Stomach (tissue), 9 donors: ENCODE data around the gene PPP1R14C. TPM values are rescaled to one million over a fixed set of nuclear protein-coding genes. Genes with fewer than 3 reads are reported as not detected.

Experiments used
- DNase-seq, 2 donors: peaks; one replicate each; pipeline versions ENCODE4 v3.0.0 to v3.0.0-alpha.2; 2013 to 2019
- H3K27ac ChIP-seq, 5 donors: fragments of 200-600 bp in 4 of 5; sonication (generic) in 4 of 5; one replicate each; pipeline ENCODE4 v1.5.1; 2013 to 2019; ENCODE audit warnings: mild to moderate bottlenecking in 1 of 5, moderate library complexity in 1 of 5
- H3K27me3 ChIP-seq, 3 donors: fragments of 200-600 bp; sonication (generic); one replicate each; pipeline ENCODE4 v1.5.1; 2017 to 2019; ENCODE audit warnings: mixed run types in 1 of 3
- H3K36me3 ChIP-seq, 4 donors: fragments of 200-600 bp; sonication (generic); 1 replicate in 3 of 4; 2 replicates in 1 of 4; pipeline ENCODE4 v1.5.1; 2016 to 2019
- H3K4me1 ChIP-seq, 4 donors: fragments of 200-600 bp; sonication (generic); one replicate each; pipeline ENCODE4 v1.5.1; 2016 to 2019
- H3K4me3 ChIP-seq, 4 donors: fragments of 200-600 bp; sonication (generic) in 3 of 4; one replicate each; pipeline ENCODE4 v1.5.1; 2016 to 2019; ENCODE audit warnings: mild to moderate bottlenecking in 1 of 4
- H3K9me3 ChIP-seq, 4 donors: fragments of 200-600 bp; sonication (generic); one replicate each; pipeline ENCODE4 v1.5.1; 2016 to 2019
- EP300 ChIP-seq: sonication (generic); formaldehyde crosslinking; IDR thresholded peaks from one replicate; pipeline ENCODE4 v1.6.1; 2017; ENCODE audit warnings: antibody characterized with exemption
- POLR2A ChIP-seq, 4 donors: fragments of 450-650 bp; IDR thresholded peaks; one replicate each; pipeline ENCODE4 v1.6.1; 2016; ENCODE audit warnings: antibody characterized with exemption in 4 of 4, control low read depth in 2 of 4, mild to moderate bottlenecking in 1 of 4, moderate library complexity in 1 of 4
- POLR2AphosphoS5 ChIP-seq, 3 donors: sonication (generic); formaldehyde crosslinking; IDR thresholded peaks; one replicate each; pipeline ENCODE4 v1.6.1; 2016; ENCODE audit warnings: antibody characterized with exemption in 3 of 3
- WGBS, 5 donors: extraction: QIAGEN DNeasy Blood & Tissue Kit in 3 of 5; methylation state at CpG; one replicate each; pipeline versions ENCODE4 v1.1.5 to v1.1.7; 2013 to 2018; 5-methylcytosine and 5-hydroxymethylcytosine counted together
- intact Hi-C: fragments of 100-400 bp; cut with DNase I; formaldehyde crosslinking; loops from one replicate; pipeline ENCODE4 v1.15.1; 2023; ENCODE audit warnings: low total_unique reads
- polyA plus RNA-seq, 3 donors: library from polyadenylated mRNA; stranded (reverse); fragments of 200-250 nt; gene quantifications; one replicate each; pipeline ENCODE4 v1.2.3, GENCODE V29; 2013
- total RNA-seq, 5 donors: library from RNA; depleted of rRNA; stranded (reverse); fragments of >200 nt; gene quantifications; one replicate each; pipeline versions ENCODE4 v1.1.0 to v1.2.3, GENCODE V29; 2014 to 2016
- TF ChIP-seq, protein P1 (sequence below), 7 experiments: fragments of 450-650 bp in 4 of 7; fragments of 200-600 bp in 3 of 7; sonication (generic) in 3 of 7; IDR thresholded peaks; one replicate each; pipeline ENCODE4 v1.5.1; 2016 to 2019; ENCODE audit warnings: antibody characterized with exemption in 7 of 7, control low read depth in 2 of 7, mild to moderate bottlenecking in 1 of 7
- donor health status: healthy with polysubstance abuse.
- donor health status: Bipolar disorder and iron deficiency.
- donor health status: healthy.

The PPP1R14C gene
- total and polyA plus RNA-seq, 8 donors = 0.25 to 13.8 (median 4.1) TPM; not detected in 3

DNA sequence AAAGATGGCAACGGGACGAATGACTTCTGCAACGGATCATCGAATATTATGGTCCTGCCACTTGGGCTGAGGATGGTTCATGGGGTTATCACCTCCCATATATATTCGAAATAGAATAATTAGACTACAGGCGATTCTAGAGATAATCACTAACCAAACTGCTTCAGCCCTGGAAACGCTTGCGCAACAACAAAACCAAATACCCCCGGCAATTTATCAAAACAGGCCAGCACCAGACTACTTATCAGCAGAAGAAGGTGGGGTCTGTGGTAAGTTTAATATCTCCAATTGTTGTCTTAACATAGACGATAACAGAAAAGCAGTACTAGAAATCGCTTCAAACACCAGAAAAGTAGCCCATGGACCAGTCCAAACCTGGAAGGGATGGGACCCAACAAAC, 42.9 kb upstream of the PPP1R14C start:
- H3K4me1 ChIP-seq = no peaks in the 10 kb centered on the region
- WGBS, 5 donors = 57 to 78% (median 77%) methylated on average over 11 of the region's 11 CpGs
- intact Hi-C loops = no loop called here
- H3K9me3 ChIP-seq = no peaks in the 10 kb centered on the region
- H3K27ac ChIP-seq = no peak overlapping the region
- H3K27me3 ChIP-seq = peaks cover 0 to 28% (median 0%) of the 10 kb centered on the region in 3 donors
- TF ChIP-seq POLR2A (IDR thresholded peaks at IDR 0.05) = no peak
- no peak for TF ChIP-seq EP300
- TF ChIP-seq POLR2AphosphoS5 (IDR thresholded peaks at IDR 0.05) = no peak
- TF ChIP-seq, protein P1, sequence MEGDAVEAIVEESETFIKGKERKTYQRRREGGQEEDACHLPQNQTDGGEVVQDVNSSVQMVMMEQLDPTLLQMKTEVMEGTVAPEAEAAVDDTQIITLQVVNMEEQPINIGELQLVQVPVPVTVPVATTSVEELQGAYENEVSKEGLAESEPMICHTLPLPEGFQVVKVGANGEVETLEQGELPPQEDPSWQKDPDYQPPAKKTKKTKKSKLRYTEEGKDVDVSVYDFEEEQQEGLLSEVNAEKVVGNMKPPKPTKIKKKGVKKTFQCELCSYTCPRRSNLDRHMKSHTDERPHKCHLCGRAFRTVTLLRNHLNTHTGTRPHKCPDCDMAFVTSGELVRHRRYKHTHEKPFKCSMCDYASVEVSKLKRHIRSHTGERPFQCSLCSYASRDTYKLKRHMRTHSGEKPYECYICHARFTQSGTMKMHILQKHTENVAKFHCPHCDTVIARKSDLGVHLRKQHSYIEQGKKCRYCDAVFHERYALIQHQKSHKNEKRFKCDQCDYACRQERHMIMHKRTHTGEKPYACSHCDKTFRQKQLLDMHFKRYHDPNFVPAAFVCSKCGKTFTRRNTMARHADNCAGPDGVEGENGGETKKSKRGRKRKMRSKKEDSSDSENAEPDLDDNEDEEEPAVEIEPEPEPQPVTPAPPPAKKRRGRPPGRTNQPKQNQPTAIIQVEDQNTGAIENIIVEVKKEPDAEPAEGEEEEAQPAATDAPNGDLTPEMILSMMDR (IDR thresholded peaks at IDR 0.05) = no peak
- H3K36me3 ChIP-seq = no peaks in the 10 kb centered on the region
- no peak for DNase-seq
- H3K4me3 ChIP-seq = no peak overlapping the region

DNA sequence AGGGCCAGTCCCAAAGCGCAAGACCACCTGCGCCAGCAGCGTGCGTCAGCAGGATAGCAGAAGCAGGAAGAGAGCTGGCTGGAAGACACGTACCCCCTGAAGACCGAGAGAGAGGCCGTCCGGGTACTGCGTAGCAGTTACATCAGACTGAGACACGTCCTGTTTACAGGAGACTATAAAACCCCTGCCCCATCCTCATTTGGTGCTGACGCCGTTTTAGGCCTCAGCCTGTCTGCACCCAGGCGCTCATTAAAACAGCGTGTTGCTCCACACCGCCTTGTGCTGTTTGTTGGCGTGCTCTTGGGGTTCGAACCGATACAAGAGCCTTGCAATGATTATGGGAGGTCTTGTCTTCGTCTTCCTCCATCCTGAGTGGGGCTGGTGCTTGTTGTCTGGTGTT, 42.1 kb upstream of the PPP1R14C start:
- H3K36me3 ChIP-seq = no peaks in the 10 kb centered on the region
- intact Hi-C loops = no loop called here
- 93 to 94% (median 93%) methylated on average over 19 of the region's 19 CpGs for WGBS, 5 donors

GRCh38 chr6:150102750-150103270, 40.0 kb upstream of the PPP1R14C start:
- TF ChIP-seq POLR2A (IDR thresholded peaks at IDR 0.05) = no peak
- TF ChIP-seq, protein P1 (IDR thresholded peaks at IDR 0.05) = no peak
- TF ChIP-seq POLR2AphosphoS5 (IDR thresholded peaks at IDR 0.05) = no peak
- no peak for TF ChIP-seq EP300
- no peaks in the 10 kb centered on the region for H3K4me1 ChIP-seq
- WGBS, 5 donors = 81 to 95% (median 91%) methylated on average over 4 of the region's 4 CpGs
- H3K27ac ChIP-seq = no peak overlapping the region
- no peak overlapping the region for H3K4me3 ChIP-seq
- H3K36me3 ChIP-seq = no peaks in the 10 kb centered on the region
- peaks cover 0 to 14% (median 0%) of the 10 kb centered on the region in 3 donors for H3K27me3 ChIP-seq
- H3K9me3 ChIP-seq = no peaks in the 10 kb centered on the region
- no peak for DNase-seq
- intact Hi-C loops = no loop called here

More for the DNA sequence above, 42.1 kb upstream of the PPP1R14C start:
- H3K9me3 ChIP-seq = no peaks in the 10 kb centered on the region
- TF ChIP-seq POLR2A (IDR thresholded peaks at IDR 0.05) = no peak
- TF ChIP-seq, protein P1 (IDR thresholded peaks at IDR 0.05) = no peak
- no peak for TF ChIP-seq EP300
- no peak for TF ChIP-seq POLR2AphosphoS5 (IDR thresholded peaks at IDR 0.05)
- no peak for DNase-seq
- H3K4me1 ChIP-seq = no peaks in the 10 kb centered on the region
- no peak overlapping the region for H3K27ac ChIP-seq
- peaks cover 0 to 24% (median 0%) of the 10 kb centered on the region in 3 donors for H3K27me3 ChIP-seq
- no peak overlapping the region for H3K4me3 ChIP-seq

- intact Hi-C loops = no loop called here
- DNase-seq = no peak
- H3K27me3 ChIP-seq = peaks cover 0 to 20% (median 0%) of the 10 kb centered on the region in 3 donors
- TF ChIP-seq, protein P1 (IDR thresholded peaks at IDR 0.05) = no peak
- no peak for TF ChIP-seq POLR2A (IDR thresholded peaks at IDR 0.05)
- no peak for TF ChIP-seq EP300
- no peak for TF ChIP-seq POLR2AphosphoS5 (IDR thresholded peaks at IDR 0.05)
- no peaks in the 10 kb centered on the region for H3K4me1 ChIP-seq
- no peaks in the 10 kb centered on the region for H3K36me3 ChIP-seq
- 77 to 82% (median 79%) methylated on average over 6 of the region's 6 CpGs for WGBS, 5 donors
- no peaks in the 10 kb centered on the region for H3K9me3 ChIP-seq
- H3K27ac ChIP-seq = no peak overlapping the region
- no peak overlapping the region for H3K4me3 ChIP-seq
Measured at GRCh38 chr6:150112233-150112632, 30.6 kb upstream of the PPP1R14C start.
